Measurements from ENCODE around the gene AQP2. TPM values are rescaled to one million over a fixed set of nuclear protein-coding genes. Genes with fewer than 3 reads are reported as not detected.

AQP2 gene
- total and polyA plus RNA-seq, 2 experiments from 2014 or later, result 0.71 to 1.4 TPM

GRCh38 chr12:49937639-49938300 is 12.8 kb upstream of the AQP2 start:
- no peak for DNase-seq (ENCODE audit: low spot score)
- Histone ChIP-seq H3K4me1 (ENCODE audit: insufficient read depth) (no peaks in the 10 kb centered on the region), H3K9me3 (ENCODE audit: low read depth) (no peaks in the 10 kb centered on the region), H3K4me3 (no peak overlapping the region), H3K36me3 (replicated peaks; ENCODE audit: insufficient read depth, low read depth) (no peaks in the 10 kb centered on the region), H3K4me2 (no peak overlapping the region), H4K20me1 (ENCODE audit: insufficient read depth, poor library complexity, severe bottlenecking) (no peaks in the 10 kb centered on the region), H3K27ac (peak overlapping the region; percentile 51), H3K79me2 (no peaks in the 10 kb centered on the region), H3K9me2 (replicated peaks; ENCODE audit: insufficient read depth) (no peaks in the 10 kb centered on the region), H3K27me3 (no peaks in the 10 kb centered on the region), H2AFZ (no peak overlapping the region)
- TF ChIP-seq CTCF (IDR thresholded peaks at IDR 0.05; ENCODE audit: poor library complexity), result no peak
- no peak for TF ChIP-seq EZH2phosphoT487 (IDR thresholded peaks at IDR 0.05; ENCODE audit: low read depth, severe bottlenecking, unreplicated experiment)
- TF ChIP-seq EZH2 (IDR thresholded peaks at IDR 0.05; ENCODE audit: borderline replicate concordance), result no peak
- whole genome bisulfite sequencing (ENCODE audit: low lambda C conversion rate, missing lambda C conversion rate), result 74% methylated on average over 8 of the region's 8 CpGs

- Histone ChIP-seq H3K4me3 (no peak overlapping the region), H3K27me3 (no peaks in the 10 kb centered on the region), H3K9me2 (replicated peaks; ENCODE audit: insufficient read depth) (no peaks in the 10 kb centered on the region), H3K4me1 (ENCODE audit: insufficient read depth) (no peaks in the 10 kb centered on the region), H4K20me1 (ENCODE audit: insufficient read depth, poor library complexity, severe bottlenecking) (no peaks in the 10 kb centered on the region), H3K27ac (no peak overlapping the region), H2AFZ (no peak overlapping the region), H3K79me2 (no peaks in the 10 kb centered on the region), H3K9me3 (ENCODE audit: low read depth) (no peaks in the 10 kb centered on the region), H3K4me2 (no peak overlapping the region), H3K36me3 (replicated peaks; ENCODE audit: insufficient read depth, low read depth) (no peaks in the 10 kb centered on the region)
- DNase-seq (ENCODE audit: low spot score), result no peak
- no peak for TF ChIP-seq EZH2 (IDR thresholded peaks at IDR 0.05; ENCODE audit: borderline replicate concordance)
- no peak for TF ChIP-seq CTCF (IDR thresholded peaks at IDR 0.05; ENCODE audit: poor library complexity)
- no peak for TF ChIP-seq EZH2phosphoT487 (IDR thresholded peaks at IDR 0.05; ENCODE audit: low read depth, severe bottlenecking, unreplicated experiment)
Measured at GRCh38 chr12:49939307-49939706, 11.2 kb upstream of the AQP2 start.

- no peak for TF ChIP-seq EZH2phosphoT487 (IDR thresholded peaks at IDR 0.05; ENCODE audit: low read depth, severe bottlenecking, unreplicated experiment)
- TF ChIP-seq EZH2 (IDR thresholded peaks at IDR 0.05; ENCODE audit: borderline replicate concordance), result no peak
- no peak for TF ChIP-seq CTCF (IDR thresholded peaks at IDR 0.05; ENCODE audit: poor library complexity)
- 100% methylated on average over 1 of the region's 1 CpG for WGBS (ENCODE audit: low lambda C conversion rate, missing lambda C conversion rate)
- no peaks in the 10 kb centered on the region for H3K4me1 ChIP-seq (ENCODE audit: insufficient read depth)
- no peaks in the 10 kb centered on the region for H3K9me2 ChIP-seq (replicated peaks; ENCODE audit: insufficient read depth)
- H2AFZ ChIP-seq, result no peak overlapping the region
- DNase-seq (ENCODE audit: low spot score), result no peak
- H4K20me1 ChIP-seq (ENCODE audit: insufficient read depth, poor library complexity, severe bottlenecking), result no peaks in the 10 kb centered on the region
- H3K4me3 ChIP-seq, result no peak overlapping the region
- no peaks in the 10 kb centered on the region for H3K9me3 ChIP-seq (ENCODE audit: low read depth)
- no peaks in the 10 kb centered on the region for H3K36me3 ChIP-seq (replicated peaks; ENCODE audit: insufficient read depth, low read depth)
- H3K27me3 ChIP-seq, result no peaks in the 10 kb centered on the region
- H3K4me2 ChIP-seq, result no peak overlapping the region
- no peaks in the 10 kb centered on the region for H3K79me2 ChIP-seq
- no peak overlapping the region for H3K27ac ChIP-seq
Measured at GRCh38 chr12:49939707-49940106, 10.8 kb upstream of the AQP2 start.

All from hepatocyte (in vitro differentiated cells).